IMR-90 (cell line): Measurements from ENCODE around the gene CYLC1. TPM values are rescaled to one million over a fixed set of nuclear protein-coding genes. Genes with fewer than 3 reads are reported as not detected.

ENCODE experiments used
- ATAC-seq: fragments of 200-7000 bp; cut with Tn5 transposase; 2 replicates; pipeline ENCODE4 v1.9.1; 2020; ENCODE audit warnings: low read depth, mild to moderate bottlenecking, moderate library complexity
- BruUV-seq: library from RNA; stranded (reverse); fragments of 400-500 nt; replicated peaks from 2 replicates; lab custom pipeline; 2021; lab: Mats Ljungman, UMichigan
- CTCF ChIA-PET: fragments of 300-600 bp; formaldehyde crosslinking; extraction: SDS; loops from one replicate; lab custom pipeline; 2021; ENCODE audit warnings: antibody characterized with exemption; lab: Yijun Ruan, JAX
- POLR2A ChIA-PET: fragments of 300-600 bp; sonication (Branson Sonifier 250); formaldehyde crosslinking; loops from one replicate; lab custom pipeline; 2022; ENCODE audit warnings: antibody characterized with exemption; ENCODE audit not compliant: unreplicated experiment; lab: Charles Lee
- DNase-seq: peaks from one replicate; pipeline ENCODE4 v3.0.0; 2013
- H2AFZ ChIP-seq: replicated peaks from 2 replicates; pipeline ENCODE3; 2013; ENCODE audit warnings: low read length, mild to moderate bottlenecking; ENCODE audit not compliant: poor library complexity
- H2AK5ac ChIP-seq: 2 replicates; pipeline ENCODE4 v1.6.1; 2013; ENCODE audit warnings: low read depth, low read length, inconsistent platforms
- H2AK9ac ChIP-seq: replicated peaks from 2 replicates; pipeline ENCODE3; 2013; ENCODE audit warnings: mild to moderate bottlenecking, low read depth, low read length, moderate library complexity; ENCODE audit not compliant: poor library complexity
- H2BK120ac ChIP-seq: 2 replicates; pipeline ENCODE4 v1.6.1; 2013; ENCODE audit warnings: low read depth, low read length, inconsistent platforms
- H2BK15ac ChIP-seq: 3 replicates; pipeline ENCODE4 v1.6.1; 2013; ENCODE audit warnings: low read depth, low read length, inconsistent platforms
- H2BK20ac ChIP-seq: 2 replicates; pipeline ENCODE4 v1.6.1; 2013; ENCODE audit warnings: low read depth, mild to moderate bottlenecking, inconsistent platforms, low read length, moderate library complexity
- H2BK5ac ChIP-seq: 2 replicates; pipeline ENCODE4 v1.6.1; 2013; ENCODE audit warnings: mild to moderate bottlenecking, low read depth, low read length, inconsistent platforms; ENCODE audit not compliant: poor library complexity, severe bottlenecking
- H3K14ac ChIP-seq: replicated peaks from 2 replicates; pipeline ENCODE4 v1.6.1; 2013; ENCODE audit warnings: low read depth, low read length, inconsistent platforms
- H3K18ac ChIP-seq: 2 replicates; pipeline ENCODE4 v1.6.1; 2013; ENCODE audit warnings: low read depth, low read length, control low read depth
- H3K23ac ChIP-seq: 2 replicates; pipeline ENCODE4 v1.6.1; 2013; ENCODE audit warnings: low read depth, low read length, inconsistent platforms
- H3K27ac ChIP-seq: 2 replicates; pipeline ENCODE4 v1.5.1; 2013; ENCODE audit warnings: mild to moderate bottlenecking, control low read depth, low read length; ENCODE audit not compliant: insufficient read depth
- H3K27me3 ChIP-seq: 2 replicates; pipeline ENCODE4 v1.6.1; 2013; ENCODE audit warnings: low read length; ENCODE audit not compliant: control insufficient read depth, insufficient read depth
- H3K36me3 ChIP-seq: 2 replicates; pipeline ENCODE4 v1.6.1; 2013; ENCODE audit warnings: low read length, mixed read lengths; ENCODE audit not compliant: control insufficient read depth, insufficient read depth
- H3K4ac ChIP-seq: 2 replicates; pipeline ENCODE4 v1.6.1; 2013; ENCODE audit warnings: low read depth, low read length, inconsistent platforms
- H3K4me1 ChIP-seq: 2 replicates; pipeline ENCODE4 v1.6.1; 2013; ENCODE audit warnings: low read length, mixed read lengths; ENCODE audit not compliant: control insufficient read depth, insufficient read depth
- H3K4me2 ChIP-seq: 2 replicates; pipeline ENCODE4 v1.6.1; 2013; ENCODE audit warnings: low read depth, mild to moderate bottlenecking, control low read depth, low read length, moderate library complexity
- H3K4me3 ChIP-seq: 2 replicates; pipeline ENCODE4 v1.5.1; 2013; ENCODE audit warnings: low read depth, mild to moderate bottlenecking, control low read depth, low read length, moderate library complexity; ENCODE audit not compliant: insufficient read depth
- H3K56ac ChIP-seq: 2 replicates; pipeline ENCODE4 v1.6.1; 2013; ENCODE audit warnings: low read length, inconsistent platforms; ENCODE audit not compliant: insufficient read depth; ENCODE audit errors: extremely low read depth
- H3K79me1 ChIP-seq, 2 experiments: 2 replicates each; pipeline ENCODE4 v1.6.1; 2013; ENCODE audit warnings: low read length in 2 of 2, inconsistent platforms in 1 of 2, low read depth in 1 of 2
- H3K9ac ChIP-seq: 2 replicates; pipeline ENCODE4 v1.6.1; 2013; ENCODE audit warnings: low read depth, low read length, control low read depth
- H3K9me1 ChIP-seq: 2 replicates; pipeline ENCODE4 v1.6.1; 2013; ENCODE audit warnings: low read length, inconsistent platforms; ENCODE audit not compliant: insufficient read depth
- H3K9me3 ChIP-seq: 2 replicates; pipeline ENCODE4 v1.6.1; 2013; ENCODE audit warnings: low read length; ENCODE audit not compliant: control insufficient read depth, insufficient read depth
- H4K20me1 ChIP-seq: 2 replicates; pipeline ENCODE4 v1.6.1; 2013; ENCODE audit warnings: low read length, inconsistent platforms; ENCODE audit not compliant: insufficient read depth
- H4K5ac ChIP-seq: 2 replicates; pipeline ENCODE4 v1.6.1; 2013; ENCODE audit warnings: mild to moderate bottlenecking, low read depth, low read length, control low read depth
- H4K8ac ChIP-seq, 2 experiments: 2 replicates each; pipeline ENCODE4 v1.6.1; 2013; ENCODE audit warnings: low read depth in 2 of 2, low read length in 2 of 2, control low read depth in 1 of 2, inconsistent platforms in 1 of 2
- H4K91ac ChIP-seq: 2 replicates; pipeline ENCODE4 v1.6.1; 2013; ENCODE audit warnings: low read depth, low read length, inconsistent platforms; ENCODE audit not compliant: insufficient read depth
- MAFK ChIP-seq: IDR thresholded peaks from 2 replicates; pipeline ENCODE4 v1.6.1; 2012; ENCODE audit warnings: low read depth, low read length, improper control_type of control experiment
- MAZ ChIP-seq: IDR thresholded peaks from 2 replicates; pipeline ENCODE4 v1.6.1; 2012; ENCODE audit warnings: low read depth, mild to moderate bottlenecking, low read length, improper control_type of control experiment, moderate library complexity, borderline replicate concordance
- MXI1 ChIP-seq: IDR thresholded peaks from 2 replicates; pipeline ENCODE4 v1.6.1; 2012; ENCODE audit warnings: low read depth, mild to moderate bottlenecking, low read length, moderate library complexity, borderline replicate concordance
- RAD21 ChIP-seq: IDR thresholded peaks from 2 replicates; pipeline ENCODE4 v1.6.1; 2012; ENCODE audit warnings: low read length, improper control_type of control experiment
- RFX5 ChIP-seq: IDR thresholded peaks from 2 replicates; pipeline ENCODE4 v1.8.0; 2012; ENCODE audit warnings: low read depth, mild to moderate bottlenecking, low read length, moderate library complexity
- WGBS, 2 experiments: methylation state at CpG; one replicate each; pipeline versions ENCODE4 v1.1.5 to v1.1.7; 2013; ENCODE audit warnings: missing lambda C conversion rate in 2 of 2; ENCODE audit not compliant: insufficient read length in 1 of 2; ENCODE audit errors: extremely low coverage in 2 of 2; 5-methylcytosine and 5-hydroxymethylcytosine counted together
- dilution Hi-C: fragments of 300-500 bp; cut with HindIII; formaldehyde crosslinking; loops from one replicate; pipeline ENCODE4 v1.14.3; 2018; ENCODE audit warnings: low sequenced_read_pairs; ENCODE audit not compliant: unreplicated experiment
- in situ Hi-C: fragments of 300-500 bp; cut with MboI; formaldehyde crosslinking; loops from 3 replicates; pipeline ENCODE4 v1.14.3; 2019; ENCODE audit warnings: low sequenced_read_pairs, inconsistent platforms, mixed read lengths
- intact Hi-C: fragments of 100-400 bp; cut with micrococcal nuclease; formaldehyde crosslinking; loops from 2 replicates; pipeline ENCODE4 v1.10.0; 2022
- polyA plus RNA-seq, 3 experiments: library from polyadenylated mRNA; depleted of rRNA; stranded (reverse); fragments of >200 nt; gene quantifications; 2 replicates each; pipeline ENCODE4 v1.2.3, GENCODE V29; 2012; ENCODE audit warnings: low replicate concordance in 1 of 3
- total RNA-seq: library from RNA; depleted of rRNA; stranded (reverse); fragments of >200 nt; gene quantifications from 2 replicates; pipeline ENCODE4 v1.2.3, GENCODE V29; 2012
- TF ChIP-seq, protein P1 (sequence below): conservative IDR thresholded peaks from 2 replicates; pipeline ENCODE4 v1.5.1; 2012; ENCODE audit warnings: mild to moderate bottlenecking, low read depth, low read length, improper control_type of control experiment
- TF ChIP-seq, protein P2 (sequence below): fragments of 150-350 bp; IDR thresholded peaks from 2 replicates; pipeline ENCODE4 v1.6.1; 2016; ENCODE audit warnings: low read depth, mild to moderate bottlenecking, low read length, moderate library complexity, borderline replicate concordance

CYLC1 gene
- total and polyA plus RNA-seq, 2 of the 4 experiments (the other 2 are of a cell fraction), result not detected

DNA sequence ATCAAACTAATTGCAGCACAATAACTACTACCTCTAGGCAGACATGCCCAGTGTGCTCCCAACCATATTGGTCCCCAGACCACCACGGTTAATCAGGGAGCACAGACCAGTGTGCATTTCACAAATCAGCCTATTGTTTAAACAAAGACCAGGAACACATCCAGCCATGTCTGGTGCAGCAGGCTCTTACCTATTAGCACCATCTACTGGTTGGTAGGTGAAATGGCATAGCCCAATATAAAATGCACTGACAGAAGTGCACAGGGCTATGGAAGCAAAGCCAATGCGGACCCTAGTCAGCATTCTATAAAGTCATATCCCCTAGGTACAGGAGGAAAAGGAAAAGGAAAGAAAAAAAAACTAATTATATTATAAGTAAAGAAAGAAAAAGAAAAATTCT, 15.5 kb upstream of the CYLC1 start:
- no peak overlapping the region for H2AK9ac ChIP-seq
- H3K9me1 ChIP-seq, result no peaks in the 10 kb centered on the region
- H4K8ac ChIP-seq, result no peak overlapping the region
- ATAC-seq (peak; percentile 80), DNase-seq (peak; percentile 22)
- H2BK5ac ChIP-seq, result no peak overlapping the region
- no peaks in the 10 kb centered on the region for H3K79me1 ChIP-seq
- no peak overlapping the region for H3K4me3 ChIP-seq
- H3K27ac ChIP-seq, result no peak overlapping the region
- CTCF ChIA-PET, result interaction anchor here (0.7 kb wide), 2 partner anchors 233 to 1214 kb away, joined by 6 read pairs; no protein-coding TSS in a partner anchor
- BruUV-seq, result no TSS peak
- H3K56ac ChIP-seq, result no peak overlapping the region
- POLR2A ChIA-PET, result no interaction called here
- no peaks in the 10 kb centered on the region for H3K4me1 ChIP-seq
- H2BK15ac ChIP-seq, result no peak overlapping the region
- no peak overlapping the region for H2BK120ac ChIP-seq
- no peak overlapping the region for H2AK5ac ChIP-seq
- H2BK20ac ChIP-seq, result no peak overlapping the region
- no peak overlapping the region for H4K5ac ChIP-seq
- H3K36me3 ChIP-seq, result no peaks in the 10 kb centered on the region
- no peak overlapping the region for H3K14ac ChIP-seq
- no peaks in the 10 kb centered on the region for H3K9me3 ChIP-seq
- intact Hi-C loops (loop anchor here (5.0 kb wide), 1 partner anchor 378 kb away; no protein-coding TSS in a partner anchor), dilution Hi-C loops (no loop called here), in situ Hi-C loops (no loop called here)
- no peak overlapping the region for H3K4ac ChIP-seq
- no peaks in the 10 kb centered on the region for H4K20me1 ChIP-seq
- no peak for TF ChIP-seq RFX5
- TF ChIP-seq MAZ, result no peak
- TF ChIP-seq, protein P1, sequence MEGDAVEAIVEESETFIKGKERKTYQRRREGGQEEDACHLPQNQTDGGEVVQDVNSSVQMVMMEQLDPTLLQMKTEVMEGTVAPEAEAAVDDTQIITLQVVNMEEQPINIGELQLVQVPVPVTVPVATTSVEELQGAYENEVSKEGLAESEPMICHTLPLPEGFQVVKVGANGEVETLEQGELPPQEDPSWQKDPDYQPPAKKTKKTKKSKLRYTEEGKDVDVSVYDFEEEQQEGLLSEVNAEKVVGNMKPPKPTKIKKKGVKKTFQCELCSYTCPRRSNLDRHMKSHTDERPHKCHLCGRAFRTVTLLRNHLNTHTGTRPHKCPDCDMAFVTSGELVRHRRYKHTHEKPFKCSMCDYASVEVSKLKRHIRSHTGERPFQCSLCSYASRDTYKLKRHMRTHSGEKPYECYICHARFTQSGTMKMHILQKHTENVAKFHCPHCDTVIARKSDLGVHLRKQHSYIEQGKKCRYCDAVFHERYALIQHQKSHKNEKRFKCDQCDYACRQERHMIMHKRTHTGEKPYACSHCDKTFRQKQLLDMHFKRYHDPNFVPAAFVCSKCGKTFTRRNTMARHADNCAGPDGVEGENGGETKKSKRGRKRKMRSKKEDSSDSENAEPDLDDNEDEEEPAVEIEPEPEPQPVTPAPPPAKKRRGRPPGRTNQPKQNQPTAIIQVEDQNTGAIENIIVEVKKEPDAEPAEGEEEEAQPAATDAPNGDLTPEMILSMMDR, result peak; percentile 58
- no peak for TF ChIP-seq MAFK
- TF ChIP-seq, protein P2, sequence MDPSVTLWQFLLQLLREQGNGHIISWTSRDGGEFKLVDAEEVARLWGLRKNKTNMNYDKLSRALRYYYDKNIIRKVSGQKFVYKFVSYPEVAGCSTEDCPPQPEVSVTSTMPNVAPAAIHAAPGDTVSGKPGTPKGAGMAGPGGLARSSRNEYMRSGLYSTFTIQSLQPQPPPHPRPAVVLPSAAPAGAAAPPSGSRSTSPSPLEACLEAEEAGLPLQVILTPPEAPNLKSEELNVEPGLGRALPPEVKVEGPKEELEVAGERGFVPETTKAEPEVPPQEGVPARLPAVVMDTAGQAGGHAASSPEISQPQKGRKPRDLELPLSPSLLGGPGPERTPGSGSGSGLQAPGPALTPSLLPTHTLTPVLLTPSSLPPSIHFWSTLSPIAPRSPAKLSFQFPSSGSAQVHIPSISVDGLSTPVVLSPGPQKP, result no peak
- peak; percentile 35; the same call in 1 of the 2 replicates for TF ChIP-seq RAD21
- no peak for TF ChIP-seq MXI1
- H2AFZ ChIP-seq, result no peak overlapping the region
- no peaks in the 10 kb centered on the region for H3K27me3 ChIP-seq
- no peak overlapping the region for H3K9ac ChIP-seq
- H3K23ac ChIP-seq, result no peak overlapping the region
- WGBS, 2 experiments, result no CpG with 5 or more reads among the region's 2 CpGs
- H3K4me2 ChIP-seq, result no peak overlapping the region
- no peak overlapping the region for H3K18ac ChIP-seq
- H4K91ac ChIP-seq, result no peak overlapping the region
